KMS-11 (cell line): ENCODE measurements around the gene RAPH1.
A peak's percentile ranks its signal among the peaks of the same experiment; 100 is the strongest.
"Not testable (repeated sequence)": the region's sequence is repeated elsewhere in the genome, so short reads cannot be mapped to it uniquely, and the experiment has no call there.

Experiments
- H2AFZ ChIP-seq: fragments of 200-600 bp; sonication (generic); 2 replicates; pipeline ENCODE4 v1.6.1; 2016; ENCODE audit warnings: antibody characterized with exemption, mixed run types, low read depth
- H3K27ac ChIP-seq: fragments of 200-600 bp; sonication (generic); 2 replicates; pipeline ENCODE4 v1.6.1; 2016; ENCODE audit warnings: mild to moderate bottlenecking, mixed run types
- H3K27me3 ChIP-seq: fragments of 200-600 bp; sonication (generic); 2 replicates; pipeline ENCODE4 v1.6.1; 2017; ENCODE audit warnings: mild to moderate bottlenecking, low read depth, mixed run types, moderate library complexity; ENCODE audit not compliant: insufficient read depth
- H3K36me3 ChIP-seq: fragments of 200-600 bp; sonication (generic); 2 replicates; pipeline ENCODE4 v1.6.1; 2017; ENCODE audit warnings: mild to moderate bottlenecking, mixed run types; ENCODE audit not compliant: insufficient read depth
- H3K4me1 ChIP-seq: fragments of 200-600 bp; sonication (generic); 2 replicates; pipeline ENCODE4 v1.6.1; 2016; ENCODE audit warnings: mild to moderate bottlenecking, low read depth, mixed run types; ENCODE audit not compliant: poor library complexity, severe bottlenecking
- H3K4me2 ChIP-seq: fragments of 200-600 bp; sonication (generic); 2 replicates; pipeline ENCODE4 v1.7.0; 2016; ENCODE audit warnings: mild to moderate bottlenecking, mixed run types
- H3K4me3 ChIP-seq: fragments of 200-600 bp; sonication (generic); IDR thresholded peaks from 2 replicates; pipeline ENCODE4 v1.6.1; 2017; ENCODE audit warnings: low read depth, low read length, mixed read lengths; ENCODE audit not compliant: insufficient read depth
- H3K79me2 ChIP-seq: fragments of 200-600 bp; sonication (generic); 2 replicates; pipeline ENCODE4 v1.6.1; 2016; ENCODE audit warnings: low read depth, mixed run types; ENCODE audit not compliant: insufficient read depth
- H3K9ac ChIP-seq: fragments of 200-600 bp; sonication (generic); 2 replicates; pipeline ENCODE4 v1.6.1; 2016; ENCODE audit warnings: mild to moderate bottlenecking, mixed run types
- H4K20me1 ChIP-seq: fragments of 200-600 bp; sonication (generic); 2 replicates; pipeline ENCODE4 v1.6.1; 2016; ENCODE audit warnings: mild to moderate bottlenecking, mixed run types; ENCODE audit not compliant: insufficient read depth
- TF ChIP-seq, protein P1 (sequence below): fragments of 200-600 bp; sonication (generic); conservative IDR thresholded peaks from 2 replicates; pipeline ENCODE4 v1.6.1; 2017; ENCODE audit warnings: low read depth, mild to moderate bottlenecking, antibody characterized with exemption, low read length, moderate library complexity, mixed read lengths

Gene RAPH1

DNA sequence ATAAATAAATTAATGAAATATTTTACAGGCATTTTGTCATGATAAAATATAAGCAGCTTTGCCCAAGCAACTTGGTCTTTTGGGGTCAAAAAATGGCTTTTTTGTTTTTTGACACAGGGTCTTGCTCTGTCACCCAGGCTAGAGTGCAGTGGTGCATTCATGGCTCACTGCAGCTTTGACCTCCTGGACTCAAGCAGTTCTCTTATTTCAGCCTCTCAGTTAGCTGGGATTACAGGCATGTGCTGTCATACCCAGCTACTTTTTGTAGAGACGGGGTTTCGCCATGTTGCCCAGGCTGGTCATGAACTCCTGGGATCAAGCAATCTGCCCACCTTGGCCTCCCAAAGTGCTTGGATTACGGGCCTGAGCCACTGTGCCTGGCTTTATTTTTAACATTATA is 155.9 kb downstream of the RAPH1 start:
- no peaks in the 10 kb centered on the region for H3K79me2 ChIP-seq

DNA sequence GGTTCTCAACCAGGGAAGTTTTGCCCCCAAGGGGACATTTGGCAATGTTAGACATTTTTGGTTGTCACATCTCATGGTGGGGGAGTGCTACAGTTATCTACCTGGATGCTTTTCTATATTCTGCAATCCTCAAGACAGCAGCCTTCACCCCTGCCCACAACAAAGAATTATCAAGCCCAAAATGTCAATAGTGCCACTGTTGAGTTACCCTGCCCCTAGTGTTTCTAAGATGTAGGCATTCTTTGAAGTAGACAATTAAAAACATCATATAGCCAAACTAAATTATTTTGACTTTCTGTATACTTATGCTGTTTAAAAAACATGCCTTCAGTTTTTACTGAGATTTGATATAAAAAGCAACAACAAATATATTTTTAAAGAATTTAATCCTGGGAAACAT is 158.9 kb downstream of the RAPH1 start:
- Histone ChIP-seq H3K36me3 (no peaks in the 10 kb centered on the region), H3K4me2 (no peak overlapping the region), H3K79me2 (no peaks in the 10 kb centered on the region), H3K4me3 (no peak overlapping the region), H3K27me3 (no peaks in the 10 kb centered on the region), H3K27ac (no peak overlapping the region), H3K9ac (no peak overlapping the region), H3K4me1 (no peaks in the 10 kb centered on the region), H2AFZ (no peak overlapping the region), H4K20me1 (no peaks in the 10 kb centered on the region)
- TF ChIP-seq, protein P1, sequence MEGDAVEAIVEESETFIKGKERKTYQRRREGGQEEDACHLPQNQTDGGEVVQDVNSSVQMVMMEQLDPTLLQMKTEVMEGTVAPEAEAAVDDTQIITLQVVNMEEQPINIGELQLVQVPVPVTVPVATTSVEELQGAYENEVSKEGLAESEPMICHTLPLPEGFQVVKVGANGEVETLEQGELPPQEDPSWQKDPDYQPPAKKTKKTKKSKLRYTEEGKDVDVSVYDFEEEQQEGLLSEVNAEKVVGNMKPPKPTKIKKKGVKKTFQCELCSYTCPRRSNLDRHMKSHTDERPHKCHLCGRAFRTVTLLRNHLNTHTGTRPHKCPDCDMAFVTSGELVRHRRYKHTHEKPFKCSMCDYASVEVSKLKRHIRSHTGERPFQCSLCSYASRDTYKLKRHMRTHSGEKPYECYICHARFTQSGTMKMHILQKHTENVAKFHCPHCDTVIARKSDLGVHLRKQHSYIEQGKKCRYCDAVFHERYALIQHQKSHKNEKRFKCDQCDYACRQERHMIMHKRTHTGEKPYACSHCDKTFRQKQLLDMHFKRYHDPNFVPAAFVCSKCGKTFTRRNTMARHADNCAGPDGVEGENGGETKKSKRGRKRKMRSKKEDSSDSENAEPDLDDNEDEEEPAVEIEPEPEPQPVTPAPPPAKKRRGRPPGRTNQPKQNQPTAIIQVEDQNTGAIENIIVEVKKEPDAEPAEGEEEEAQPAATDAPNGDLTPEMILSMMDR = no peak

More for the DNA sequence above, 155.9 kb downstream of the RAPH1 start:
- Histone ChIP-seq H3K27me3 (no peaks in the 10 kb centered on the region), H3K4me1 (no peaks in the 10 kb centered on the region), H3K9ac (no peak overlapping the region), H2AFZ (no peak overlapping the region), H3K4me3 (no peak overlapping the region), H3K4me2 (no peak overlapping the region), H3K36me3 (no peaks in the 10 kb centered on the region), H4K20me1 (no peaks in the 10 kb centered on the region), H3K27ac (no peak overlapping the region)
- TF ChIP-seq, protein P1 = no peak

DNA sequence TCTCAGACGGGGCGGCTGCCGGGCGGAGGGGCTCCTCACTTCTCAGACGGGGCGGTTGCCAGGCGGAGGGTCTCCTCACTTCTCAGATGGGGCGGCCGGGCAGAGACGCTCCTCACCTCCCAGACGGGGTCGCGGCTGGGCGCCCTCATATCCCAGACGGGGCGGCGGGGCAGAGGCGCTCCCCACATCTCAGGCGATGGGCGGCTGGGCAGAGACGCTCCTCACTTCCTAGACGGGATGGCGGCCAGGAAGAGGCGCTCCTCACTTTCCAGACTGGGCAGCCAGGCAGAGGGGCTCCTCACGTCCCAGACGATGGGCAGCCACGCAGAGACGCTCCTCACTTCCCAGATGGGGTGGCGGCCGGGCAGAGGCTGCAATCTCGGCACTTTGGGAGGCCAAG is 162.4 kb downstream of the RAPH1 start:
- H3K27me3 ChIP-seq, H3K36me3 ChIP-seq, H3K4me3 ChIP-seq, H3K9ac ChIP-seq, H3K79me2 ChIP-seq, H3K27ac ChIP-seq, H3K4me2 ChIP-seq, H4K20me1 ChIP-seq, H2AFZ ChIP-seq: not testable (repeated sequence)
- H3K4me1 ChIP-seq = peaks cover 14% of the 10 kb centered on the region

DNA sequence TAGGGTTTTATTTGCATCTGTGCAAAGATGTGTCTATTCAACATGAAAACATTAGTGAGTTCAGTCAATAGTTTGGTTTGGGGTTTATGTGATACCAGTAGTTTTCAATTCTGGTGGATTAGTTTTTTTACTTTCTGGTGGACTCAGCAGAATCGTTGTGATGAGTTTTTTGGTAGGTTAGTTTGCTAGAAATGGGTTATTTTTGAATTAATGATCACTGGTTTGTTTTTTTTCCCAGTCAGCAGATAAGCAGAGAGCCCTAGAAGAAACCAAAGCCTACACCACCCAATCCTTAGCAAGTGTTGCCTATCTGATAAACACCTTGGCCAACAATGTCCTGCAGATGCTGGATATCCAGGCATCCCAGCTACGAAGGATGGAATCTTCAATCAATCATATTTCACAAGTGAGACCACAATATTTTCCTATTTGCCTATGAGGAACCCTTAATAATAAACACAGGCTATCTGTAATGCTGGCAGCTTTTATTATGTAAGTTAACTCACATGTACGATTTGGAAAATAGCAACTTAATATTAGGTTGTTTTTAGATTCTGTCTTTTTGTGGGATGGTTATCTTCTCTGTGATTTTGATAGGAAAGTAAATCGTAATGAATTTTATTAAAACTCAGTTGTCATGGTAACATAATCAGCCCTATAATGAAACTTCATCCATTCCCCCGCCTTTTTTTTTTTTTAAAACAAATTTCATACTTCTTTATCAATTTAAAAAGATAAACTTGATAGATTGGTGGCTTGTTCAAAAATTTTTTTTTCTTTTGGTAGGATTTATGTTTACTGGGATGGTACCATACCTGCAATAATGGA is 168.2 kb downstream of the RAPH1 start:
- peak overlapping the region; percentile 35; the same call in 1 of the 2 replicates for H3K27ac ChIP-seq
- H3K27me3 ChIP-seq = no peaks in the 10 kb centered on the region
- H3K36me3 ChIP-seq = no peaks in the 10 kb centered on the region
- TF ChIP-seq, protein P1 = no peak
- H2AFZ ChIP-seq = no peak overlapping the region
- peak overlapping the region; percentile 53 for H3K4me2 ChIP-seq
- no peak overlapping the region for H3K4me3 ChIP-seq
- H3K79me2 ChIP-seq = no peaks in the 10 kb centered on the region; the same call in 1 of the 2 replicates
- H3K9ac ChIP-seq = no peak overlapping the region
- no peaks in the 10 kb centered on the region for H4K20me1 ChIP-seq
- peaks cover 32% of the 10 kb centered on the region for H3K4me1 ChIP-seq

DNA sequence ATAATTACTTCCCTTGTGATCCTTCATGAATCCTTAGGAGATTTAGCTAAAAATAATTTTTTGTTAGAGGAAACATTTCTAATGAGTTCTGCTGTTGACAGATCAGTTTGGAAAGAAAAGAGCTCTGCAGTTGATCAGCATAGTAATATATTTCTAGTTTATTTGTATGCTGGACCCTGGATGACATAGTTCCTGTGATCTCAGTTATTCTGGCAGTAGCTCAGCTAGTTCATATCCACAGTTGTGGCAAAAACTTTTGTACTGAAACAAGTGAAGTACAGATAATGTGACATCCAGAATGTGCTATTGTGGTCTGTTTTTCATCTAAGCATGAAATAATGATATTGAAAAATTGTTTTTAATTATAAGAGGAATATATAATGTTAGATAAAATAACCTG is 173.2 kb downstream of the RAPH1 start:
- Histone ChIP-seq H3K9ac (no peak overlapping the region), H3K36me3 (no peaks in the 10 kb centered on the region), H3K27me3 (no peaks in the 10 kb centered on the region), H3K79me2 (no peaks in the 10 kb centered on the region), H3K4me2 (no peak overlapping the region), H4K20me1 (no peaks in the 10 kb centered on the region), H3K4me1 (peaks cover 29% of the 10 kb centered on the region), H3K27ac (no peak overlapping the region), H2AFZ (no peak overlapping the region), H3K4me3 (no peak overlapping the region)
- TF ChIP-seq, protein P1 = no peak
